ENCODE data around the gene C20orf96. TPM values are rescaled to one million over a fixed set of nuclear protein-coding genes. Genes with fewer than 3 reads are reported as not detected.

The C20orf96 gene
- polyA plus RNA-seq, 3 donors, result 0.28 to 9.3 (median 0.88) TPM

DNA sequence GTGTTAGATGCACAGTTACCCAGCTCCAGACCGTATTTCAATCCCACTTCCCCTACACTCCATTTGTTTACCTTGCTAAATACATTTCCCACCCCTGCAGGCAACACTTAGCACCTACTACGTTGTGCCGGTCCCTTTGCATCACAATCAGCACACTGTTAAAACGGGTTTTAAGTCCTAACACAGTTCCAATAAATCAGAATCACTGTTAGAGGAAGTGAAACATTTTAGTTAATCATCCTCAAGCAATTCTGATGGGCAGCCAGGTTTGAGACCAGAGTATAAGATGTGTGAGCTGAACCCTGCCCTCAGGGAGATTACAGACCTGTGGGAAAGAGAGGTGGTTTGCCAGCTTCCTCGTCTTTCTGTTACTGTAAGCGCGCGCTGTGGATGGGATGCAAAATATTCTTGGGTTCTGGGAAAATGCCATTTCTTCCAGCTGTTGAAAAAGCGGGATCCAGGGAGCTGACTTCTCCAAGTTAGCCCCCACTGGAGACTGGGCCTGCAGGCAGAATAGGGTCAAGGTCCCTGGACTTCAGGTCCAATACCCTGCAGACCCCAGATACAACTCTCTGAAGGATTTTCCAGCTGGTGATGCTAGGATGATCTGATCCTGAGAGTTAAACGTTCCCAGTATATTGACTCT is 9.9 kb upstream of the C20orf96 start:
- H3K9ac ChIP-seq (ENCODE audit: insufficient read depth, low read length, poor library complexity, severe bottlenecking), result no peak overlapping the region

DNA sequence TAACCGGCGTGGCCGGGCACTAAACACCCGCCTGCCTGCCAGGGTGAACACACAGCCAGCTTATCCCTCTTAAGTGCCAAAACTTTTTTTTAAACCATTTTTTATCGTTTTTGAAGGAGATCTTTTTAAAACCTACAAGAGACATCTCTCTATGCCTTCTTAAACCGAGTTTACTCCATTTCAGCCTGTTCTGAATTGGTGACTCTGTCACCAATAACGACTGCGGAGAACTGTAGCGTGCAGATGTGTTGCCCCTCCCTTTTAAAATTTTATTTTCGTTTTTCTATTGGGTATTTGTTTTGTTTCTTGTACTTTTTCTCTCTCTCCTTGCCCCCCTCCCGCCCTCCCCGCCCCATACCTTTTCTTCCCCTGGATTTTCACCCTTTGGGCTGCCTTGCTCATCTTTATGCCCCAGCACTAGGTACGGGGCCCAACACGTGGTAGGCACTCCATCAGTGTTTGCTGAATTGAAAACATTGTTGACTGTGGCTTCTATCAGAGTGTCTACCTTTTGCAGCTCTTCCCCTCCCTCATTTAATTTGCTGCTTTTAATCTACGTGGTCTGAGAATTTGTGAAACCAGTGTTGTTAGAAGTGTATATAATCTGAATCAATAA is 8.3 kb upstream of the C20orf96 start:
- Mint-ChIP-seq H3K4me1 (peaks cover 48% of the 10 kb centered on the region), H3K27me3 (ENCODE audit: low read depth in 3 of 3) (peaks cover 0 to 1% (median 0%) of the 10 kb centered on the region in 3 donors), H3K36me3 (peaks cover 16 to 20% of the 10 kb centered on the region in 2 donors), H3K27ac (peak overlapping the region; percentile 90 to 99 (median 97)), H3K4me3 (peak overlapping the region; percentile 97 to 100), H3K9me3 (no peaks in the 10 kb centered on the region)
- Histone ChIP-seq H3K4me2 (replicated peaks; ENCODE audit: extremely low read depth, low read length, poor library complexity, severe bottlenecking) (peak overlapping the region; percentile 93), H3K4me1 (ENCODE audit: control insufficient read depth in 1 of 2, insufficient read depth in 2 of 2, low read length in 2 of 2) (peaks cover 41 to 55% of the 10 kb centered on the region in 2 donors), H3K9me3 (replicated peaks in 1 of 2; ENCODE audit: control insufficient read depth in 1 of 2, insufficient read depth in 1 of 2, low read length in 2 of 2) (no peaks in the 10 kb centered on the region), H3K27ac (ENCODE audit: low read depth in 1 of 2, low read length in 2 of 2) (peak overlapping the region; percentile 91 to 99), H2AFZ (ENCODE audit: insufficient read depth, low read depth, low read length, poor library complexity, severe bottlenecking) (peak overlapping the region; percentile 84), H3K27me3 (ENCODE audit: control insufficient read depth in 2 of 2, insufficient read depth in 2 of 2, low read length in 2 of 2) (no peaks in the 10 kb centered on the region), H3K79me2 (ENCODE audit: insufficient read depth, low read length) (peaks cover 47% of the 10 kb centered on the region), H4K20me1 (ENCODE audit: insufficient read depth, low read length) (peaks cover 35% of the 10 kb centered on the region), H3K4me3 (replicated peaks in 1 of 3; ENCODE audit: low read depth in 2 of 3, low read length in 3 of 3) (peak overlapping the region; percentile 57 to 92 (median 92)), H3K9ac (ENCODE audit: insufficient read depth, low read length, poor library complexity, severe bottlenecking) (peak overlapping the region; percentile 95), H3K36me3 (replicated peaks in 1 of 2; ENCODE audit: control insufficient read depth in 1 of 2, insufficient read depth in 2 of 2, low read length in 2 of 2) (peaks cover 0 to 5% of the 10 kb centered on the region in 2 donors)
- intact Hi-C loops (cut with micrococcal nuclease), result no loop called here
- 0% methylated on average over 5 of the region's 15 CpGs for WGBS (ENCODE audit: insufficient coverage)
- TF ChIP-seq, protein P1, sequence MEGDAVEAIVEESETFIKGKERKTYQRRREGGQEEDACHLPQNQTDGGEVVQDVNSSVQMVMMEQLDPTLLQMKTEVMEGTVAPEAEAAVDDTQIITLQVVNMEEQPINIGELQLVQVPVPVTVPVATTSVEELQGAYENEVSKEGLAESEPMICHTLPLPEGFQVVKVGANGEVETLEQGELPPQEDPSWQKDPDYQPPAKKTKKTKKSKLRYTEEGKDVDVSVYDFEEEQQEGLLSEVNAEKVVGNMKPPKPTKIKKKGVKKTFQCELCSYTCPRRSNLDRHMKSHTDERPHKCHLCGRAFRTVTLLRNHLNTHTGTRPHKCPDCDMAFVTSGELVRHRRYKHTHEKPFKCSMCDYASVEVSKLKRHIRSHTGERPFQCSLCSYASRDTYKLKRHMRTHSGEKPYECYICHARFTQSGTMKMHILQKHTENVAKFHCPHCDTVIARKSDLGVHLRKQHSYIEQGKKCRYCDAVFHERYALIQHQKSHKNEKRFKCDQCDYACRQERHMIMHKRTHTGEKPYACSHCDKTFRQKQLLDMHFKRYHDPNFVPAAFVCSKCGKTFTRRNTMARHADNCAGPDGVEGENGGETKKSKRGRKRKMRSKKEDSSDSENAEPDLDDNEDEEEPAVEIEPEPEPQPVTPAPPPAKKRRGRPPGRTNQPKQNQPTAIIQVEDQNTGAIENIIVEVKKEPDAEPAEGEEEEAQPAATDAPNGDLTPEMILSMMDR (IDR thresholded peaks at IDR 0.05), result no peak
- no peak for DNase-seq

More for the DNA sequence above, 9.9 kb upstream of the C20orf96 start:
- peak overlapping the region in 1 of 3 experiments; percentile 92 for H3K4me3 ChIP-seq (replicated peaks in 1 of 3; ENCODE audit: low read depth in 2 of 3, low read length in 3 of 3)
- H2AFZ ChIP-seq (ENCODE audit: insufficient read depth, low read depth, low read length, poor library complexity, severe bottlenecking), result no peak overlapping the region
- peaks cover 47% of the 10 kb centered on the region for H3K79me2 ChIP-seq (ENCODE audit: insufficient read depth, low read length)
- peak overlapping the region; percentile 28 to 36 for H3K4me3 Mint-ChIP-seq
- TF ChIP-seq, protein P1 (IDR thresholded peaks at IDR 0.05), result no peak
- no peaks in the 10 kb centered on the region for H3K9me3 ChIP-seq (replicated peaks in 1 of 2; ENCODE audit: control insufficient read depth in 1 of 2, insufficient read depth in 1 of 2, low read length in 2 of 2)
- H3K36me3 ChIP-seq (replicated peaks in 1 of 2; ENCODE audit: control insufficient read depth in 1 of 2, insufficient read depth in 2 of 2, low read length in 2 of 2), result peaks cover 0 to 5% of the 10 kb centered on the region in 2 donors
- peak in 2 of 3 donors; percentile 17 to 26 for DNase-seq
- H3K4me1 Mint-ChIP-seq, result peaks cover 48% of the 10 kb centered on the region
- 37% methylated on average over 3 of the region's 10 CpGs for WGBS (ENCODE audit: insufficient coverage)
- peaks cover 0 to 1% (median 0%) of the 10 kb centered on the region in 3 donors for H3K27me3 Mint-ChIP-seq (ENCODE audit: low read depth in 3 of 3)
- peak overlapping the region; percentile 93 for H3K4me2 ChIP-seq (replicated peaks; ENCODE audit: extremely low read depth, low read length, poor library complexity, severe bottlenecking)
- peaks cover 41 to 55% of the 10 kb centered on the region in 2 donors for H3K4me1 ChIP-seq (ENCODE audit: control insufficient read depth in 1 of 2, insufficient read depth in 2 of 2, low read length in 2 of 2)
- no peak overlapping the region for H3K27ac ChIP-seq (ENCODE audit: low read depth in 1 of 2, low read length in 2 of 2)
- intact Hi-C loops (cut with micrococcal nuclease), result no loop called here
- peak overlapping the region in 4 of 7 donors; percentile 55 to 81 (median 70) for H3K27ac Mint-ChIP-seq
- H3K27me3 ChIP-seq (ENCODE audit: control insufficient read depth in 2 of 2, insufficient read depth in 2 of 2, low read length in 2 of 2), result no peaks in the 10 kb centered on the region
- peaks cover 35% of the 10 kb centered on the region for H4K20me1 ChIP-seq (ENCODE audit: insufficient read depth, low read length)
- H3K9me3 Mint-ChIP-seq, result no peaks in the 10 kb centered on the region
- H3K36me3 Mint-ChIP-seq, result peaks cover 16 to 21% of the 10 kb centered on the region in 2 donors
